ENCODE results near the gene ETFRF1.

ETFRF1 gene

DNA sequence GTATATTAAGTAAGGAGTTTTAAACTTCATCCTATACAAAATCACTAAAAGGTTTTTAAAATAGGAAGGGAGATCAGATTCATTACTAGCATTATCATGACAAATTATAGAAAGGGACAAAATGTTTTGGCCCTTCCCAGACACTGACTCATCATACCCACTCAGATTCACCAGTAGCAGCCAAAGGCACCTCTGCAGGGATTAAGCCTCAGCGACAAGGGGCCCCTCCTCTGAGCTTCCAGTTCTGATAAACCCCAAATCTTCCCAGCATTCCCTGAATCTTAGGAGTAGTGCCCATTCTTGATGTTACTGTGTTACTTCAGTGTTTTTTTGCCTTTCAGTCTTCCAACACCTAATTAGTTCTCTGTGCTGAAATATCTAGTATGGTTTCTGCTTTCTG is 41.2 kb downstream of the ETFRF1 start:
- DNase-seq: no peak

DNA sequence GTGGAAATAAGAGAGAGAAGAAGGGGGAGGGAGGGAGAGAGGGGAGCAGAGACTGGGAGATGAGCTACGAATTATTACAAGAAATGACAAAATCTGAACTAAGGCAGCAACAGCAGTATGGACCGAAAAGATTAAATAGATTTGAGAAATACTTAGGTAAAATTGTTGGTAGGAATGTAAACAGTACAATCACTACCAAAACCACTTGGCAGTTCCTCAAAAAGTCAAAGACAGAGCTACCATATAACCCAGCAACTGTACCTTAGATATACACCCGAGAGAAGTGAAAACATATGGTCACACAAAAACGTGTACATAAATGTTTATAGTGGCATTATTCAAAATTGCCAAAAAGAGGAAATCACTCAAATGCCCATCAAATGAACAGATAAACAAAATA is 41.6 kb downstream of the ETFRF1 start:
- DNase-seq: no peak

DNA sequence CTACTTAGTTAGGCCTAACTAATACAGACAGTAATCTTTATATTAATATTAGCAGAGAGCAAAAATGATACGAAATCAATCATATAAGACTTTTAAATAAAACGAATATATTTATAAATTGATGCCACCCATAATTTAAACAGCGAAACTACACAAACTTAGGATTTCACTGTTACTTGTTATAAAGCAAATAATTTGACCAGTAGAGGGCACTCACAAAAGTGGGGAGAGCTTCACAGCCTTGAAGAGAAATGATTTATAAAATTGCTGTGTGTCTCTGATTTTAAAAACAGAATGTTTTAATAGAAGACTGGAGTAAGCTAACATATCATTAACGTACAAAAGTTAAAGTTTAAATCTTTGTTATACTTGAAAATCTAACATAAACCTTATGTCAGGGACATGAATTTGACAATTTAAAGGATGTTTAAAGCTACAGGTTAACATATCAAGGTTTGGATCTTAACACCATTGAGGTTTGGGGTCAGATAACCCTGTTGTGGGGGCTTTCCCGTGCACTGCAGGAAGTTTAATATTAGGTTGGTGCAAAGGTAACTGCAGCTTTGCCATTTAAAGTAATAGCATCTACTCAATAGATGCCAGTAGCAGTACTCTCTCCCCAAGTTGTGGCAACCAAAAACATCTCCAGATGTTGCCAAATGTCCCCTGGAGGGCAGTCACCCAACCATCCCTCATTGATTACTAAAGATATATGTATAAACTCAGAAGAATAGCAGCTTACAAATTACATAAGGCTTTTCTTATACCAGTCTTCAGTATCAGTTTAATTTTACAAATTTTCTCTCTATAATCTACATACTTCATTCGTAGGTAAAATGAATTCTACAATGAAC is 46.4 kb downstream of the ETFRF1 start:
- DNase-seq: no peak

DNA sequence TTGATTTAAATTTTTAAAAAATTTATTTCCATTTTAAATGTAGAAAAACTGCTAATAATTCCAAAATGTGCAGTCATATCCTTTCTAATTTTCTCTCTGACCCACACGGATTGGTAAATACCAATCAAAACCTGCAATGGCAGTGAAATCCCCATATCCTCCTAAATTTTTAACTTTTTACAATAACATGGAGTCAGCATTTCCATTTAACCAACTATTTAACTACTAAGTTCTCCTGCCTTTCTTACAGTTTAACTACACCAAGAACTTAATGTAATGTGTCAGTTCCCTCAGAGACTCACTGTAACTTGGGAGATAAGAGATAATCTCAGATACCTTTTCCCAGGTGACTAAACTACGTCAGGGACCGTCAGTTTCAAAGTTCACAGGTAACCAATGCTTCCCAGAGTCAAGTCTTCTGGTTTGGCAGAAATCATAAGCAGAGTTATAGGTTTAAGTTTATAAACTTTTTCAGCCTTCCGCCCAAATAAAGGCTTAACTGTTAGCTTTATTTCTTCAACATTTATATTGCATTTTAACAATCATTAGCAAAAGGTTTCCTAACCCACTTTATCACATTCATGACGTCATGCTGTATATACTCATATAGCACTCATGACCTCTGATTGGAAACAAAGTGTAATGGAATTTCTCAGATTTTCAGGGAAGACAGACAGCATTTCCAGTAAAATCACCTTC is 48.1 kb downstream of the ETFRF1 start:
- DNase-seq: no peak

- DNase-seq: no peak
These were observed 48.6 kb downstream of the ETFRF1 start for GRCh38 chr12:25243680-25243990.

GRCh38 chr12:25245491-25245890 is 50.5 kb downstream of the ETFRF1 start:
- DNase-seq: no peak

- no peak for DNase-seq
These were observed 53.1 kb downstream of the ETFRF1 start for GRCh38 chr12:25248137-25248536.

- no peak for DNase-seq
These were observed 53.7 kb downstream of the ETFRF1 start for GRCh38 chr12:25248732-25249131.

- peak; percentile 46 for DNase-seq
These were observed 55.1 kb downstream of the ETFRF1 start for GRCh38 chr12:25249931-25250738.

DNA sequence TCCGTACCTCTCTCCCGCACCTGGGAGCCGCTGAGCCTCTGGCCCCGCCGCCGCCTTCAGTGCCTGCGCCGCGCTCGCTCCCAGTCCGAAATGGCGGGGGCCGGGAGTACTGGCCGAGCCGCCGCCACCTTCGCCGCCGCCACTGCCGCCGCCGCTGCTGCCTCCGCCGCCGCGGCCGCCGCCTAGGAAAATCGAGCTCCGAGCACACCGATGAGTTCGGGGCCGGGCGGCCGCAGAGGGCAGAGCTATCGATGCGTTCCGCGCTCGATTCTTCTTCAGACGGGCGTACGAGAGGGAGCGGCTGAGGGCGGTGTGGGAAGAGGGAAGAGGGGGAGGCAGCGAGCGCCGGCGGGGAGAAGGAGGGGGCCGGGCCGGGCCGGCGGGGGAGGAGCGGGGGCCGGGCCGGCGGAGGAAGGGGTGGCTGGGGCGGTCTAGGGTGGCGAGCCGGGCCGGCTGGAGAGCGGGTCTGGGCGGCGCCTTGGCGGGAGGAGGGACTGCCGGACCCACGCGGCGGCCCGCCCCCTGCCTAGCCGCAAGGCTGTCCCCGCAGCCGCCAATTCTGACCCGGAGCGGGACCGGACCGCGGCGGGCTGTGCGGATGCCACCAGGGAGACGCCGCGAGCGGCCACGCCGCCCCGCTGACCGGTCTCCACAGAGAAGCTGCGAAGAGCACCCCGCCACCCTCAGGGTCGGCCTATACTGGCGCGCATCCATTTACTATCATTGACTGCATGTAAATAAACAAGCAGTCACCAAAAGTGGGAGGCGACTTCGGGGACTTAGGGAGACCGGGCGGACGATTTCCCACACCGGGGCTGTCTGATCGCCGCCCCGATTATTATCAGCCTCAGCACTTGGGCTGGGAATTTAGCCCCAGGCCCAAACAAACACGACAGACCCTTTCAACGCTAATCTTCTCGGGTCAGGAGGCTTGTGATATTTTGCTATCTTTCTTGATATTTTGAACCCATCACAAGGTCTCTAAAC is 56.0 kb downstream of the ETFRF1 start, which contains the start of gene KRAS:
KRAS (minus strand) TSS at position 186 of the 987 bp plus-strand sequence.
- DNase-seq: peak; percentile 80

- no peak for DNase-seq
These were observed 56.7 kb downstream of the ETFRF1 start for GRCh38 chr12:25251769-25252168.

- DNase-seq: no peak
These were observed 57.9 kb downstream of the ETFRF1 start for GRCh38 chr12:25252946-25253345.

GRCh38 chr12:25253371-25254068 is 58.5 kb downstream of the ETFRF1 start:
- DNase-seq: no peak

GRCh38 chr12:25254271-25254880 is 59.3 kb downstream of the ETFRF1 start:
- DNase-seq: no peak

Measured in activated gamma-delta T cell (primary cell).